Measurements from ENCODE around the gene FBXO5. TPM values are rescaled to one million over a fixed set of nuclear protein-coding genes. Genes with fewer than 3 reads are reported as not detected.

The FBXO5 gene
- polyA plus RNA-seq, 1 experiment = 4.8 TPM

GRCh38 chr6:153027480-153027879 is 44.6 kb upstream of the FBXO5 start:
- CTCF ChIA-PET = interaction anchor here (0.9 to 1.4 kb wide), 2 partner anchors 9 to 163 kb away, joined by 3 to 4 read pairs; no protein-coding TSS in a partner anchor
- POLR2A ChIA-PET = no interaction called here
- no peak for DNase-seq (ENCODE audit: low read depth)

DNA sequence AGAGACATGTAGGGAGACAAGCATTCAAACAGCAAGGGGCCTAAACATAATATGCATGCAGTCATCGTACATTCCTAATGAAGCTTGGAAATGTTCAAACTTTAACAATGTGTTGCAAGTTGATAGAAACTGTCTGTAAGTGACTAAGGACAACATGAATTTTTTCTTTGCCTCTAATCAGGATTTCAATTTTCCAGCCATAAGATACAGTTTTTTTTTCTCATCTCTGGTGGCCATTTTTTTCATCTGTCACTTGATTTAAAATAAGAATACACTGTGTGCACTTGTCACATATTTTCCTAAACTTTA is 41.8 kb upstream of the FBXO5 start:
- no peak for DNase-seq (ENCODE audit: low read depth)
- POLR2A ChIA-PET = no interaction called here
- no peaks in the 10 kb centered on the region for H3K27me3 ChIP-seq (ENCODE audit: control insufficient read depth, insufficient read depth, low read length)
- H3K36me3 ChIP-seq (ENCODE audit: control insufficient read depth, insufficient read depth, low read length) = no peaks in the 10 kb centered on the region
- CTCF ChIA-PET = interaction anchor here (0.7 to 2.7 kb wide), 9 partner anchors 10 to 159 kb away, joined by 3 to 12 read pairs (median 4); no protein-coding TSS in a partner anchor
- TF ChIP-seq CTCF (IDR thresholded peaks at IDR 0.05; ENCODE audit: insufficient read depth, low read depth, low read length) = no peak
- H3K4me3 ChIP-seq (ENCODE audit: low read depth, low read length) = no peak overlapping the region

More at GRCh38 chr6:153027480-153027879, 44.6 kb upstream of the FBXO5 start:
- Histone ChIP-seq H3K27me3 (ENCODE audit: control insufficient read depth, insufficient read depth, low read length) (no peaks in the 10 kb centered on the region), H3K4me3 (ENCODE audit: low read depth, low read length) (no peak overlapping the region), H3K36me3 (ENCODE audit: control insufficient read depth, insufficient read depth, low read length) (no peaks in the 10 kb centered on the region)
- no peak for TF ChIP-seq CTCF (IDR thresholded peaks at IDR 0.05; ENCODE audit: insufficient read depth, low read depth, low read length)

- TF ChIP-seq CTCF (IDR thresholded peaks at IDR 0.05; ENCODE audit: insufficient read depth, low read depth, low read length) = peak; percentile 80
- CTCF ChIA-PET = interaction anchor here (0.7 to 2.7 kb wide), 8 partner anchors 10 to 159 kb away, joined by 3 to 12 read pairs (median 4); no protein-coding TSS in a partner anchor
- no peak for DNase-seq (ENCODE audit: low read depth)
- Histone ChIP-seq H3K4me3 (ENCODE audit: low read depth, low read length) (no peak overlapping the region), H3K36me3 (ENCODE audit: control insufficient read depth, insufficient read depth, low read length) (no peaks in the 10 kb centered on the region), H3K27me3 (ENCODE audit: control insufficient read depth, insufficient read depth, low read length) (no peaks in the 10 kb centered on the region)
- POLR2A ChIA-PET = no interaction called here
Measured at GRCh38 chr6:153023977-153024708, 41.3 kb upstream of the FBXO5 start.

GRCh38 chr6:153018355-153018754 is 35.5 kb upstream of the FBXO5 start:
- CTCF ChIA-PET = no interaction called here
- H3K27me3 ChIP-seq (ENCODE audit: control insufficient read depth, insufficient read depth, low read length) = no peaks in the 10 kb centered on the region
- no peak for DNase-seq (ENCODE audit: low read depth)
- no peak overlapping the region for H3K4me3 ChIP-seq (ENCODE audit: low read depth, low read length)
- H3K36me3 ChIP-seq (ENCODE audit: control insufficient read depth, insufficient read depth, low read length) = no peaks in the 10 kb centered on the region
- POLR2A ChIA-PET = no interaction called here
- no peak for TF ChIP-seq CTCF (IDR thresholded peaks at IDR 0.05; ENCODE audit: insufficient read depth, low read depth, low read length)

- ChIA-PET POLR2A (no interaction called here), CTCF (no interaction called here)
- H3K27me3 ChIP-seq (ENCODE audit: control insufficient read depth, insufficient read depth, low read length) = no peaks in the 10 kb centered on the region
- no peak for DNase-seq (ENCODE audit: low read depth)
- no peak for TF ChIP-seq CTCF (IDR thresholded peaks at IDR 0.05; ENCODE audit: insufficient read depth, low read depth, low read length)
- H3K36me3 ChIP-seq (ENCODE audit: control insufficient read depth, insufficient read depth, low read length) = no peaks in the 10 kb centered on the region
- H3K4me3 ChIP-seq (ENCODE audit: low read depth, low read length) = no peak overlapping the region
Measured at GRCh38 chr6:153016846-153017245, 34.0 kb upstream of the FBXO5 start.

All from BJ (cell line).